Cerebellar cortex (tissue), 1 donor: Measurements from ENCODE around the gene CPED1.
"Not testable (repeated sequence)": the region's sequence is repeated elsewhere in the genome, so short reads cannot be mapped to it uniquely, and the experiment has no call there.

ENCODE experiments used
- DNase-seq: peaks from one replicate; pipeline ENCODE4 v3.0.0-alpha.2; 2015; ENCODE audit warnings: low spot score

Gene CPED1

DNA sequence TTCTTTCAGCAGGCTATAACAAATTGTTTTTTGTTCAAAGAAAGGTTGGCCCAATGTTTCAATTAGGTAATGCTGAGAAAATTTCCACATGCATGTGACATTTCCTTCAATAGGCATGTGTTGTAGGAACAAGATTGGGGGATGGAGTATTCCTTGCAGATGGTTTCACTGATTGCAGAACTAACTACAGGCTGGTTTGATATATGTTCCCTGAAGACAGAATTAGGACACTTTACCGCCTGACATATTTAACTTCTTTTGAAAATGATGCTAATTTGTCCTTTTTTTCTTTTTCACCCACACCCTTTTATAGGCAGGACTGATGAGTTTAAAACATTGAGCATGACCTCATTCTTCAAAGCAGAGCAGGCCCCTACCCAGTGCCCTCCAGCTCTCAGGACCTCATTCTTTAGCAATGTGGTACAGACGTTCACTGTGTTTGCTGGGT is 163.3 kb downstream of the CPED1 start:
- DNase-seq = no peak

DNA sequence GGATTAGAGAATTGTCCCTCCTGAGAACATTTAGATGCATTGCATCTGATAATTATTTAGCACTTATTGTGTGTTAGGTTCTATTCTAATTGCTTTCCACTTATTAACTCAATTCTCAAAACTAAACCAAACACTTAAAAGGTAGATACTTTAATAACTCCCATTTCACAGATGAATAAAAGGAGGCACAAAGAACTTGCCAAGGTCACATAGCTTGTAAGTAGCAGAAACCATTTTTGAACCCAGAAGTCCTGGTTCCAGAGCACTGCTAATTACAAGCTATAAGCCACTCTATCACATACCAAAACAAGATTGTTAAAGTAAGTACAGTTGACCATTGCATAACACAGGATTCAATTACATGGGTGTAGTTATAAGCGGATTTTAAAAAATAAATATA is 164.9 kb downstream of the CPED1 start:
- DNase-seq = no peak

DNA sequence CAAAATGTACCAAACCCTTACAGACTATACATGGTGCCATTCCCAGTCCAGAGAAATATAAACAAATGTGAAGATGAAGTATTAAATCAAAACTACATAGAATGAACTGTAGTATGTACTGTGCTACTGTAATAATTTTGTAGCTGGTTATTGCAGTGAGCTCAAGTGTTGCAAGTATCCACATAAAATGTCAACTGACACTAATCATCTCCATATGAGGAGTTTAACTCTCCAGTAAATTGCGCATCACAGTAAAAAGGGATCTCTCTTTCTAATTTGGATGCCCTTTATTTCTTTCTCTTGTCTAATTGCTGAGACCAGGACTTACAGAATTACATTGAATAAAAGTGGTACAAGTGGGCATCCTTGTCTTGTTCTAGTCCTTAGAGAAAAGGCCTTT is 165.5 kb downstream of the CPED1 start:
- no peak for DNase-seq

DNA sequence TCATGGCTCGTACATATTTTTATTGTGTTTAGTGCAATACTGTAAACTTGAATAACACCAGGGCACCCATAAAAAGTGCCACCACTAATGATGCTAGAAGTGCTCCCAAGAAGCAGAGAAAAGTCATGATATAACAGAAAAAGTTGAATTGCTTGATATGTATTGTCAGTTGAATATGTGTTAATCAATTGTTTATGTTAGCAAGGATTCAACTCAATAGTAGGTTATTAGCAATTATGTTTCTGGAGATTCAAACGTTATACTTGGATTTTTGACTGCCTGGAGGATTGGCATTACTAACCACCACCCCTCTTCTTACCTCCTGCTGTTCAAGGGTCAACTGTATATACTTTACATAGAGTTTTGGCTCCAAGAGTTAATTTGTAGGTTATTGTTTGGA is 168.3 kb downstream of the CPED1 start:
- DNase-seq = no peak

DNA sequence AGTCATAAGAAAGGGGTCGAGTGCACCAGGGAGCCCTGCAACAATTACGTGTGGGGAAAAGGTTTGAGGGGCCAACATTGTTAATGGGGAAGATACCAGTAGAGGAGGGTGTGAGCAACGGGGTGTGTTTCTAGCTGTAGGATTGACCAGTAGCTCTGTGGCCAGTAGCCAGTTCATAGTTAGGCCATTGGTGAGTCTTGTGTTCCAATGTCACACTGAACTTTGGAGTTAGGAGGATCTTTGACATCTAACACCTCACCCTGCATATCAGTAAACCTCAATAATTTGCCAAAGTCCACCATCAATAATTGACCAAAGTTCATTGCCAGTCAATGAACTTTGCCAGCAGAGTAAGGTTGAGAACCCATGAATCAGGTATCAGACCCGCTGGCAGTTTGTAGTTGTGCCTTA is 168.8 kb downstream of the CPED1 start:
- no peak for DNase-seq

DNA sequence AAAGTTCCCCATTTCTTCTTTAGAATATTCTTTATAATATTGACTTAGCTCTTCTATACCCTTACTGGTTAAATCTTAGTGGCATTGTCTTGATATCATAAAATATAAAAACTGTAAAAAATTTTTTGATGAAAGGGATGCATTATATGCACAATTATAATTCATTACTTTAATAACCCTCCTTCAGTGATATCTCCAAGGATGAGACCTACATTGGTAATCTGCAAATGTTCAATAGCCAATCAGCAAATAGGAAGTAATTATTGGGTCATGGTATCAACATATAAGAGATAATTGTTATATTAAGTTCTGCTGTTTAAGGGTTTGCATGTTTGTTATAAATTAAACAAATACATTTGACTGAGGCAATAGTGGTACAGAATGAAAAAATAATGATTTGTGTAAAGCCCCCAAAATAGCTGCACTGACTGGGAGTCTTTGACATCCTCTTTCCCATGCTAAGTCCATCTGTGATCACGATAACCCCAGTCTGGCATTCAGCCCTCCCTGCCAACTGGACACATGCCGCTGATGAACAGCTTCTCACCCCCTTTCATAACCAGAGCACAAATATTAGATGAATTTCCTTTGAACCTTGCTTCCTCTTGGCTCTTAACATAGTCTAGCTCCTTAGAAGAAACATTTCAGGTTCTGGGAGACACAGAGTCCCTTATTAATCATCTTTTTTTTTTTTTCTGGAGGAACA is 169.5 kb downstream of the CPED1 start:
- DNase-seq = no peak

DNA sequence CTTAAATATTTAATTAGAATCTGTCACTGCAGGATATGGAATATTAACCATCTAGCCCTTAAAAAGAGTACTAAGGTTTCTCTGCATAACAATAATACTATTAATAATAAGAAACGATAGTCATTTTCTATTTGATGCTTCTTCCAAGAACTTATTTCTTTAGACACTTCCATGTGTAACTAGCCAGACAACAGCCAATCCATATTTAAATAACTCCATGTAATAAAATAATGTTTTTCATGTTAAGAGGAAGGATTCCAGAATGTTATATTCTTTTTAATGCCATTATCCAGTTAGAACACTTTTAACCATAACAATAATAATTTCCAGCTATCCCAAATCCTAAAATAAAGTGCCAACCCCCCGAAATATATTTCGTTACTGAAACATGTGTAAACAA is 170.2 kb downstream of the CPED1 start:
- DNase-seq = no peak

DNA sequence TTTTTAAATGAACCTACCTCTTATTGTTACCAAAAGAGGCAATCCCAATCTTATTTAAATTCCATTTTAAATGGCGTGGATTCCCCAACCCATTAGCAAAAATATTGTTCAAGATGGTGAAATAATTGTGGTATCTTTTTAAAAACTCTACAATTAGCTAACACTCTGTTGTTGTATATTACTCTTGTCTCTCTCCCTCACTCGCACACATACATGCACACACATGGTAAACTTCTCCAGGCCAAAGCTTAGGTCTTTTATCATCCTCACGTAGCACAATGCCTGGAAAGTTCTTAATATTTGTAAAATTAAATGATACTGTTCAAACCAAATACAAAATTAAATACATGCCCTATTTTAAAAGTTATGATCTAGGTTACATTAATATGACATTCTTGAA is 171.0 kb downstream of the CPED1 start:
- DNase-seq = no peak

DNA sequence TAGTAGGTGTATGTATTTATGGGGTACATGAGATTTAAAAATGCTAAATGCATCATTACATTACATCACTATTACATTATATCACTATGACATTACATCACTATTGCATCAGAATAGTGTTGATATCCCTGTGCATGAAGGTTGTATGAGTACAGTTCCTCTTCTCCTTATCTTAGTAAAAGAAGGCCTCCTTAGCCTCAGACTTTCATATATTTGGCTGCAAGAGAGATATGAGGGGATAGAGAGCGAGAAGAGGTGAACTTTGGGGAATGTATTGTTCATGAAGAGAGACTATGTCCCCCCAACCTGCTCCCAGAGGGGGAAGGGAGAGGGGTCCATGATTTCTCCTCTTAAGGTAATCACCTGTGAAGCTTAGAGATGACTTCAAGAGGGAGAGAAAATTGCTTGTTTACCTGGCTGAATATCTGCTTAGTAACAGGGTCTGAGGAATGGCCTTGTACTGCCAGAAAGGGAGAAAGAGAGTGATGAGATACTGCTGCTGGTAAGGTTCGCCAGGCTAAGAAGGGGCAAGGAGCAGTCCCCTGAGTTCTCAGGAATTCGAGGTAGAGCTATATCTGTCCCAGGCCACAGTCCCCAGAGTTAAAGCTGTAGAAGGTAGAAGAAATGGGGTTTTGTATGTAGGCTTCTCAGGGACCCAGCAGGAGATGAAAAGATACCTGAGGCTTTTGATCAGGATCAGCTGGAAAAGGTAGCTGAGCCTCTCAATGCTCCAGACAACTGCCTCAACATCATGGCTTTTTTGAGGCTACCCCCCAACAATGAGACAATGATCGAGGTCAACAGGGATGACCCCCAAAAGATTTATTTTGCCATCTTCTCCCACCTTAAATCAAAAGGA is 171.9 kb downstream of the CPED1 start:
- no peak for DNase-seq

DNA sequence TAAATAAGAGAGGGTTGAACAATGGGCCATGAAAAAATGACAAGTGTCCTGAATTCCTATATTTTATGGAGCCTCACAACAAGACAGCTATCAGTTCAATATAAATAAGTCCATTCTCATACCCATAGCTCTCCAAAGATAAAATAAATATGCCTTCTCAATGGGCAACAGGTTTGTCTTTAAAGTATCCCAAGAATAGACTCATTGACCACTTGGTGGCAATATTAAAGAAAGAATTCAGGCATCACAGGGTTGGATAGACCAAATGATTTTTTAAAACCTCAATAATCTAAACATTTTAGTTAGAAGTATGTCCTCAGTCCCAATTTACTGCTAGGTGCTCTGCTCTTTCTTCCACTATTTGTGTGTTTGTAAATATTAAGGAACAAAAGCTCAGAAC is 175.2 kb downstream of the CPED1 start:
- DNase-seq = no peak

DNA sequence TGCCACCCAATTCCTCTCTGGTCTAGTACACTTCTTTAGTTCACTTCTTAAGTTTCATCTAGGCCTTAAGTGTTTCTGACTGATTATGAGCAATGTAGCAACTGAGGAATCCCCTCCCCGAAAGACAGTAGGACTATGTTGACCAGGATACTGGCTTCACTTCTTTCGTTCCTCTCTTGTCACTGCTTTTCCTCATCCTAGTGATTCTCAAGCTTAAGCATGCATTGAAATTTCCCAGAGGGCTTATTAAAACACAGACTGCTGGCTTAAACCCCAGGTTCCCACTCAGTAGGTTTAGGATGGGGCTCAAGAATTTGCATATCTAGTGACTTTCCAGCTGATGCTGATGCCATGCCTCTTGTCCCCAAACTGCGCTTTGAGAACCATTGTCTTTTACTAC is 175.7 kb downstream of the CPED1 start:
- no peak for DNase-seq

DNA sequence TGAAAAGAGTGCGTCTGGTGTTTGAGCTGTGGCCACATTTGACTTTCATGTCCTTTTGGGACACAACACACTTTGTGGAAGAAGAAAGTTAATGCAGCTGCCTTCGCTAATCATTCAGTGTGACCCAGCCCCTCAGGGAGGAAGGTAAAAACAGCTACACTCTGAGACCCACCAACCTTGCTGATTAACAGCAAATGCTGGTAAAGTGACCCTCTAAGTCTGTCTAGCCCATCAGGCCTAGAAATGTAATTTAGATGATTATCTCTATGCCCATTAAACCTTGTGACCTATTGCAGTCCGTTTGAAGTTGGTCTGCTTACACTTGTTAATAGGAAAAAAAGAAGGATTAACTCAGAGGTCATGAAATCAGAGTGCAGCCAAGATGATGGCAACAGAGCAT is 178.4 kb downstream of the CPED1 start:
- no peak for DNase-seq

DNA sequence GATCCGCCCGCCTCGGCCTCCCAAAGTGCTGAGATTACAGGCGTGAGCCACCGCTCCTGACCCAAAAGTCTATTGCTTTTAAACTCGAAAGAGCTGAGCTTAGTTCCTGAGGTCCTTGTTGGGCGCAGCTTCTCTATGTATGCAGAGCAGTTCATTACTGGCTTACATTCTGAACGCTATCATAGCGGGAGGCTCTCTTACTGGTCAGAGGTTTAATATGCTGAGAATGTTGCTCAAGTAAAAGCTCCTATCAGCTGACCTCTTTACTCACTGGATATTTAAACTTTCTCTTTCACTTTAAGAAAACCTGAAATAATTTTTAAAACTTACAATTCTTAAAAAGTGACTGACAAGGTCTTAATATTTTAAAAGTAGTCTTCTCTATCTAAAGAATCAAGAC is 179.5 kb downstream of the CPED1 start:
- no peak for DNase-seq

DNA sequence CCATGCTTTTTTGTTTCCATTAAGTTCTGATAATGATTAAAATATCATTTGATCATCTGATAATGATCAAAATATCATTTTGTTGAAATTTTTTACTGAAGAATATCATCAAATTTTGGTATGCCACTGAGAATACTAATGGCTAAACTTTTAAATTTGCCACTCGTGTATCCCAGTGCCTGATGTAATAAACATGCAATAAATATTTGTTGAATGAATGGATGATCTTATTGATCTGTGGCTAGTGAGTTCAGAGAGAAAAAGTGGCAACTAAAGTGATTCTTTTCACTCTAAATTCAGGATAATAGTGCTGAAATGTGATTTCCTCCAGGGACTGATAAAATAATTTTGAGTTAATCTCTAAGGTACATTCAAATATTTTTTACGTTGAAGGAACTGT is 181.0 kb downstream of the CPED1 start:
- no peak for DNase-seq

DNA sequence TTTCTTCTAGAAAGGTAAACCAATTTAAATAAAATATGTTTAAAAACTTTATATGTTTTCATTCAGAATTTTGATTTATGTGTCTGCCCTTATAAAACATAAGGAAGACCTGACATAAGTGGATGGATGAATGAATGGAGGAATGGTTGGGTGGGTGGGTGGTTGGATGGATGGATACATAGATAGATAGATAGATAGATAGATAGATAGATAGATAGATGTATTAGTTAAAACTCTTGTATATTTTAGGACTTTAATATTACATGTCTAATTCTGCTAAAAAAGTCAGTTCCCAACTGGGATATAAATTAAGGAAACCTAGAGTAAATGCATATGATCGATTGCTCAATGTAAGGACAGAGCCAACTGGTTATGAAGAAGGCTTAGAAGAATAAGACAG is 184.0 kb downstream of the CPED1 start:
- no peak for DNase-seq

DNA sequence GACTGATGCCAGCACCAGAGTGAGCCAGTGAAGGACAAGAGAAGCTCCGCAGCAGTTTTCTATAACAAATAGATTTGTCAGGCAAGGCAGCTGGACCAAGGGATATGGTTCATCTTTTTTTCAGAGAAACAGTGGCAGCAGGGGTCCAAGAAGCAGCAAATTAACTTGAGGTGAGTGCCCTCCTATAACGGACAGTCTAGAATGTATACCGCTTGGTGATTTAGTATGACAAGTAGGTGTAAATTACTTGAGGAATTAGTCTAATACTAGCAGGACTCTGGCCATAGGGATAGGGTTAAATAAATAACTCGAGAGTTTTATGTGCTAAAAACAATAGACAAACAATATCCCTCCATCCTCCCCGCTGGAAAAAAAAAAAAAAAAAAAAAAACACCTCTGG is 187.3 kb downstream of the CPED1 start:
- DNase-seq = no peak

DNA sequence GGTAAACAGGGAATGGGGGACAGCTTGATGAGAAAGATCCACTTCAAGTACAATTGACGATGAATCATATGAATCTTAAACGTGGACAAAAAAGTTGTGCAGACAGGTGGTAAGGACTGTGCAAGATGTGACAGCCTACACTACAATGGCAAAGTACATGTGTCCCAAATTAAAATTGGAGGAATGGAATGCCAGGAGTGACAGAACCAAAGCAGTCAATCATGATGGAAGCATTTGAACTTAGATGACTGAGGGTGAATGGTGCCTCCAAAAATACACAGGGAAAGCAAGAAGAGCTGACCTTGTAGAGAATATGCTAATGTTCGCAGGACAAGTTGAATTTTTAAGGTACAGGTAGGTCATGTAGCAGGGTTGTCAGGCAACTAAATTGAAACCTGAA is 189.9 kb downstream of the CPED1 start:
- DNase-seq = no peak

DNA sequence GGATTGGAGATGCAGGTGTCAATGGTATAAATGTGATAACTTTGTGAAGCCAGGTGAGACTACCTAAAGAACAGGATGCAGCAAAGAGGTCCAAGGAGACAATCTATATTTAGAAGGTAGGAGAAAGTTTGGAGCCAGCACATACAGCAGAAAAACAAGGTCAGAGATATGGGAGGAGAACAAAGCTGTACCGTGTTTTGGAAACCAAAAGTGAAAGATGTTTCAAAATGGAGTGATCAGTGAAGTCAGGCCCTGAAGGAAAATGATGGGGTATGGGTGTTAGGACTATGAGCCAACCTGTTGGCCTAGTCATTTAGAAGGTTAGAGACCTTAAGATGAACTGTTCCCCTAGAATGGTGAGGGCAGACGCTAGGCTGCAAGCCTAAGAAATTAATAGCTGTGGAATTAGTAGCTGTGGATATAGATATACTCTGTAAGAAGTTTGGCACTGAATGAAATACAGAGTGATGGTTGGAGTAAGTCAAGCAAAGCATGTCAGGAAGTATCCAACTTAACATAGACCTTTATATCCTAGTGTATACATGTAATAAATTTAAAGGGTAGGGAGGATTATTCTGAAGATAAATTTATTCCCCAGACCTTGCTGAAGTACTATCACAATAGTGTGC is 190.5 kb downstream of the CPED1 start:
- no peak for DNase-seq

DNA sequence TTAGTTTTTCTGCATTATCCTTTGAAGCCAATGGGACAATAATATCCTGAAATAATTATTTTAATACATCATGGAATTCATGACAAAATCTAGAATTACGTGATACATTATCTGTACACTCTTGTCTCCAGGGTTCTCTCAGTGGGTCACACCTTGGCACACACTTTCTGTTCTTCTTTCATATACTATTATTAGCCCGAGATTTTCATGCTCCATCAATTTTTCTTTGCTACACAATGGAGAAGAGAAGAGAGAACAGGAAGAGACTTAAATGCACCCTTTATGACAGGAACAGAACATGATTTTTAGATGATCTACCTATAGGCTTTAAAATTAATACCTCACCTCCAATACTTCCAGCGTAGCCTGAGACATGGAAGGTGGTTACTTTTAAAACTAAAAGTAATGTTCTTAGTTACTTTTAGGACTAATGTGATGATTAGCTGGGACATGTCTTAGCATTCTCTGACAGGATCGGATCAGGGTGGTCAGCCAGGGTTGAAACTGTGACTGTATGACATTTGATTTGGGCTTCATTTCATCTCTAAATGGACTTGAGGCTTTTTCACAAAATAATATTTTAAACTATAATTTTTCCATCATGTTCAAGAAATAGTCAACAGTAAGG is 192.0 kb downstream of the CPED1 start:
- peak; percentile 23 for DNase-seq

DNA sequence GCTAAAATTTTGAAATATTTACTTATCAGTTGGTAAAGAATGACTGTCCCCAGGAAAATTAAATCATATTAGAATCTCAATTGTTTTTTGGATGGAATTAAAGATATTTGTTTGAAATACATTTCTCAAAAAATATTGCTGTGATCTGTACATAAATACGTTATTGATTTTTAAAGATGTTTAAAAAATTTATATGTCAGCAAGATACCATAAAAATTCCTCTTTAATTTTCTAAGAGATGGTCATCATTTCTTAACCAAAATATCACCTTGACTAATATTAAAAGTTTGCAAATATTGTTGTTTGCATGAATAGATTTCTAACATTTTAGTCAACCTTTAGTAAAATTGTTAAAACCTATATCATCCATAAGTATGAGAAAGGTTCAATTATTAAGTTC is 192.8 kb downstream of the CPED1 start:
- DNase-seq = no peak

DNA sequence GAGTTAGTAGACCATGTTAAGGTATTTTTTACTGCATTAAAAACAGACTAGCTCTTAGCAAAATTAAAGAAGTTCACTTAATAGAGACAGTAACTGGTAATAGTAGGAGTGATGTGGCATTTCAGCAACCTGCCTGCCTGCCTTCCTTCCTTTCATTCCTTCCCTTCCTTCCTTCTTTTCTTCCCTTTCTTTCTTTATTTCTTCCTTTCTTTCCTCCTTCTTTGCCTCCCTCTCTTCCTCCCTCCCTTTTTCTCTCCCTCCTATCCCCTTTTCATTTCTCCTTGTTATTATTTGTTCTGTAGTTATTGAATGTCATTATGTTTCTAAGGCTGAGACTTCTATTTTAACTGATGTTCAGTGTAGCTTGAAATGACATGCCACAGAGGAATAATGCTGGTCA is 193.8 kb downstream of the CPED1 start:
- no peak for DNase-seq

DNA sequence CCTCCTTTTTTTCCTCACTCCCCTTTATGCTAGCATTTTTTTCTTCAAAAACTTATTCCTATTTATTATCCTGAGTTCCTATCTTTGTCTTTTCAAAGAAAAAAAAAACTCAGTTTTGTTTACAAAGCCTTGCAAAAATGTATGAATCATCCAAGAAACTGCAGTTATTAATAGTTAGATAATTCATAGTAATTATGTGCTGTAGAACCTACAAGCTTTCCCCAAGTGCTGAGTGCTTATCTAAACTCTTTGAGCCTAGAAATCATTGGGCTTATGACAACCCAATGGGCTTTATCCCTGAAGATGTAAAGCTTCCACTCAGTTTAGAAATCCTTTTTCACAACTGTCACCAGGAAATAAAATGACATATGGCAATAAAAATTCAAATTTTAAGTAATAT is 194.4 kb downstream of the CPED1 start:
- no peak for DNase-seq

DNA sequence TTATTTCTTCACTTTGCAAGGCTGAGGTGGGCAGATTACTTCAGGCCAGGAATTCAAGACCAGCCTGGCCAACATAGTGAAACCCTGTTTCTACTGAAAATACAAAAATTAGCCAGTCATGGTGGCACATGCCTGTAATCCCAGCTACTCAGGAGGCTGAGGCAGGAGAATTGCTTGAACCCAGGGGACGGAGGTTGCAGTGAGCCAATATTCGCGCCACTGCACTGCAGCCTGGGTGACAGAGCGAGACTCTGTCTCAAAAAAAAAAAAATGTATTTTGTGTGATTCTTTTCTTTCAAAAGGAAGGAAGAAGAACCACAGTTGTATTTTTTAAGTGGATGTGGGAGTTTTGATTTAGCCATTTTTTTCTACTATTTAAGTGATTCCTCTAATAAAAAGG is 195.4 kb downstream of the CPED1 start:
- DNase-seq = not testable (repeated sequence)
